ENCODE measurements around the gene GTF2A1. TPM values are rescaled to one million over a fixed set of nuclear protein-coding genes. Genes with fewer than 3 reads are reported as not detected.
"Not testable (repeated sequence)": the region's sequence is repeated elsewhere in the genome, so short reads cannot be mapped to it uniquely, and the experiment has no call there.

Gene GTF2A1
- 18.4 and 30.4 TPM in 2 replicates for total RNA-seq

- DNase-seq (ENCODE audit: low read depth), result peak; percentile 89
Measured at GRCh38 chr14:81220830-81221578, at the start of gene GTF2A1. GTF2A1 (minus strand) TSS chr14:81220959; CDS start chr14:81220518, 441 bp downstream.

GRCh38 chr14:81269979-81270375 is 49.2 kb upstream of the GTF2A1 start:
- DNase-seq (ENCODE audit: low read depth), result no peak

GRCh38 chr14:81269100-81269978 is 48.6 kb upstream of the GTF2A1 start:
- DNase-seq (ENCODE audit: low read depth), result peak; percentile 85

- DNase-seq (ENCODE audit: low read depth), result peak; percentile 25
Measured at GRCh38 chr14:81268016-81268416, 47.3 kb upstream of the GTF2A1 start.

- no peak for DNase-seq (ENCODE audit: low read depth)
Measured at GRCh38 chr14:81265636-81266169, 44.9 kb upstream of the GTF2A1 start.

GRCh38 chr14:81264671-81265070 is 43.9 kb upstream of the GTF2A1 start:
- DNase-seq (ENCODE audit: low read depth), result no peak

- DNase-seq (ENCODE audit: low read depth), result no peak
Measured at GRCh38 chr14:81263777-81264410, 43.1 kb upstream of the GTF2A1 start.

- DNase-seq (ENCODE audit: low read depth), result no peak
Measured at GRCh38 chr14:81261176-81261575, 40.4 kb upstream of the GTF2A1 start.

GRCh38 chr14:81260732-81261131 is 40.0 kb upstream of the GTF2A1 start:
- DNase-seq (ENCODE audit: low read depth), result no peak

- DNase-seq (ENCODE audit: low read depth), result peak; percentile 55
Measured at GRCh38 chr14:81256289-81256960, 35.7 kb upstream of the GTF2A1 start.

GRCh38 chr14:81252278-81252677 is 31.5 kb upstream of the GTF2A1 start:
- DNase-seq (ENCODE audit: low read depth), result no peak

- peak; percentile 79 for DNase-seq (ENCODE audit: low read depth)
Measured at GRCh38 chr14:81247271-81247766, 26.6 kb upstream of the GTF2A1 start.

GRCh38 chr14:81246461-81247270 is 25.9 kb upstream of the GTF2A1 start:
- DNase-seq (ENCODE audit: low read depth), result peak; percentile 23

GRCh38 chr14:81245771-81246170 is 25.0 kb upstream of the GTF2A1 start:
- DNase-seq (ENCODE audit: low read depth), result no peak

GRCh38 chr14:81244431-81244830 is 23.7 kb upstream of the GTF2A1 start:
- not testable (repeated sequence) for DNase-seq (ENCODE audit: low read depth)

GRCh38 chr14:81243499-81243898 is 22.7 kb upstream of the GTF2A1 start:
- no peak for DNase-seq (ENCODE audit: low read depth)

GRCh38 chr14:81236849-81237248 is 16.1 kb upstream of the GTF2A1 start:
- DNase-seq (ENCODE audit: low read depth), result not testable (repeated sequence)

- no peak for DNase-seq (ENCODE audit: low read depth)
Measured at GRCh38 chr14:81236138-81236537, 15.4 kb upstream of the GTF2A1 start.

- no peak for DNase-seq (ENCODE audit: low read depth)
Measured at GRCh38 chr14:81235096-81235495, 14.3 kb upstream of the GTF2A1 start.

- DNase-seq (ENCODE audit: low read depth), result peak; percentile 44
Measured at GRCh38 chr14:81234278-81234677, 13.5 kb upstream of the GTF2A1 start.

All from renal cortical epithelial cell (primary cell).